Measurements from ENCODE around the gene ANKRD10.
A peak's percentile ranks its signal among the peaks of the same experiment; 100 is the strongest.

Gene ANKRD10

DNA sequence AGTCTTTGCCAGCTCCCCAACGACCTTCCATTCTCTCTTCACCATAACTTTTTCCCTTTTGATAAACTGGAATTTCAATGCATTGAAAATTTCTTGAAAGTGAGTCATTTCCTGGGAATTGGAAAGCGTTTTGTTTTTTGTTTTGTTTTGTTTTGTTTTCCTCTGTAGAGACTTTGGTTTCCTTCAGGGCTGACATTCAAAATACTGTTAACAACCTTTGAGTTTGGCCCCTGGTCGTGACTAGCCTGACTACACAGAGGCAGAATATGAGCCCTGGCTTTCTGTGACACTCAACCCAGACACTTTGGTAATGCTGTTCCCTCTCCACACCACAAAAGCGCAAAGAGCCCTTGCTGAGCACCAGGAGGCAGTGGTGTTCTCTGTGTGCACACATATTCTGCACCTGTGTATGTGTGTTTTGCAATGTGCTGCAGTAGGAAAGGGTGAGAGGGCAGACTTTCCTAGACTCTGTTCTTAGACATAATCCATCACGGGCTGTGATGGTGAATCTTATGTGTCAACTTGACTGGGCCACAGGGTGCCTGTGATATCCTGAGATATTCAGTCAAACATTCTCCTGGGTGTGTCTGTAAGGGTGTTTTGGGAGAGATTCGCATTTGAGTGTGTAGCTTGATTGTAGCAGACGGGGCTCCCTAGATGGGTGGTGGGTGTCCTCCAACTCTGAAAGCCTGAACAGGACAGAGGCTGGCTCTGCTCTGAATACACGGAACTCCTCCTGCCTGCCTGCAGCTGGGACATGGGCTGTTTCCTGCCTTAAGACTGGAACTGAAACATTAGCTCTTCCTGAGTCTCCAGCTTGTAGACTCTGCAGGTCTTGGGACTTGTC is 29.5 kb upstream of the ANKRD10 start:
- TF ChIP-seq, protein P1, sequence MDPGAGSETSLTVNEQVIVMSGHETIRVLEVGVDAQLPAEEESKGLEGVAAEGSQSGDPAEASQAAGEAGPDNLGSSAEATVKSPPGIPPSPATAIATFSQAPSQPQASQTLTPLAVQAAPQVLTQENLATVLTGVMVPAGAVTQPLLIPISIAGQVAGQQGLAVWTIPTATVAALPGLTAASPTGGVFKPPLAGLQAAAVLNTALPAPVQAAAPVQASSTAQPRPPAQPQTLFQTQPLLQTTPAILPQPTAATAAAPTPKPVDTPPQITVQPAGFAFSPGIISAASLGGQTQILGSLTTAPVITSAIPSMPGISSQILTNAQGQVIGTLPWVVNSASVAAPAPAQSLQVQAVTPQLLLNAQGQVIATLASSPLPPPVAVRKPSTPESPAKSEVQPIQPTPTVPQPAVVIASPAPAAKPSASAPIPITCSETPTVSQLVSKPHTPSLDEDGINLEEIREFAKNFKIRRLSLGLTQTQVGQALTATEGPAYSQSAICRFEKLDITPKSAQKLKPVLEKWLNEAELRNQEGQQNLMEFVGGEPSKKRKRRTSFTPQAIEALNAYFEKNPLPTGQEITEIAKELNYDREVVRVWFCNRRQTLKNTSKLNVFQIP (CRISPR knock-in tag; IDR thresholded peaks at IDR 0.05; ENCODE audit: borderline replicate concordance, low read depth) = no peak
- TF ChIP-seq CSDC2 (CRISPR knock-in tag; IDR thresholded peaks at IDR 0.05) = no peak
- TF ChIP-seq ARNTL (CRISPR knock-in tag; IDR thresholded peaks at IDR 0.05; ENCODE audit: borderline replicate concordance, low read depth) = no peak
- no peak for TF ChIP-seq ESRRG (CRISPR knock-in tag; IDR thresholded peaks at IDR 0.05)
- TF ChIP-seq PPARA (CRISPR knock-in tag; IDR thresholded peaks at IDR 0.05; ENCODE audit: borderline replicate concordance) = no peak
- no peak for TF ChIP-seq ZFP3 (CRISPR knock-in tag; IDR thresholded peaks at IDR 0.05)
- TF ChIP-seq TOX (CRISPR knock-in tag; IDR thresholded peaks at IDR 0.05; ENCODE audit: borderline replicate concordance) = no peak
- TF ChIP-seq, protein P2, sequence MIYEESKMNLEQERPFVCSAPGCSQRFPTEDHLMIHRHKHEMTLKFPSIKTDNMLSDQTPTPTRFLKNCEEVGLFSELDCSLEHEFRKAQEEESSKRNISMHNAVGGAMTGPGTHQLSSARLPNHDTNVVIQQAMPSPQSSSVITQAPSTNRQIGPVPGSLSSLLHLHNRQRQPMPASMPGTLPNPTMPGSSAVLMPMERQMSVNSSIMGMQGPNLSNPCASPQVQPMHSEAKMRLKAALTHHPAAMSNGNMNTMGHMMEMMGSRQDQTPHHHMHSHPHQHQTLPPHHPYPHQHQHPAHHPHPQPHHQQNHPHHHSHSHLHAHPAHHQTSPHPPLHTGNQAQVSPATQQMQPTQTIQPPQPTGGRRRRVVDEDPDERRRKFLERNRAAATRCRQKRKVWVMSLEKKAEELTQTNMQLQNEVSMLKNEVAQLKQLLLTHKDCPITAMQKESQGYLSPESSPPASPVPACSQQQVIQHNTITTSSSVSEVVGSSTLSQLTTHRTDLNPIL (CRISPR knock-in tag; IDR thresholded peaks at IDR 0.05; ENCODE audit: low read depth) = no peak
- TF ChIP-seq ZNF8 (CRISPR knock-in tag; IDR thresholded peaks at IDR 0.05) = no peak
- no peak for TF ChIP-seq ZNF70 (CRISPR knock-in tag; IDR thresholded peaks at IDR 0.05)
- TF ChIP-seq RARB (CRISPR knock-in tag; IDR thresholded peaks at IDR 0.05) = no peak
- TF ChIP-seq ZC3H10 (CRISPR knock-in tag; IDR thresholded peaks at IDR 0.05) = no peak
- no peak for TF ChIP-seq TCF4 (CRISPR knock-in tag; IDR thresholded peaks at IDR 0.05; ENCODE audit: borderline replicate concordance)
- TF ChIP-seq, protein P3, sequence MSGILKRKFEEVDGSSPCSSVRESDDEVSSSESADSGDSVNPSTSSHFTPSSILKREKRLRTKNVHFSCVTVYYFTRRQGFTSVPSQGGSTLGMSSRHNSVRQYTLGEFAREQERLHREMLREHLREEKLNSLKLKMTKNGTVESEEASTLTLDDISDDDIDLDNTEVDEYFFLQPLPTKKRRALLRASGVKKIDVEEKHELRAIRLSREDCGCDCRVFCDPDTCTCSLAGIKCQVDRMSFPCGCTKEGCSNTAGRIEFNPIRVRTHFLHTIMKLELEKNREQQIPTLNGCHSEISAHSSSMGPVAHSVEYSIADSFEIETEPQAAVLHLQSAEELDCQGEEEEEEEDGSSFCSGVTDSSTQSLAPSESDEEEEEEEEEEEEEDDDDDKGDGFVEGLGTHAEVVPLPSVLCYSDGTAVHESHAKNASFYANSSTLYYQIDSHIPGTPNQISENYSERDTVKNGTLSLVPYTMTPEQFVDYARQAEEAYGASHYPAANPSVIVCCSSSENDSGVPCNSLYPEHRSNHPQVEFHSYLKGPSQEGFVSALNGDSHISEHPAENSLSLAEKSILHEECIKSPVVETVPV (CRISPR knock-in tag; IDR thresholded peaks at IDR 0.05) = no peak
- no peak for TF ChIP-seq GLIS3 (CRISPR knock-in tag; IDR thresholded peaks at IDR 0.05)
- TF ChIP-seq ISL1 (CRISPR knock-in tag; IDR thresholded peaks at IDR 0.05) = no peak
- TF ChIP-seq ZNF565 (CRISPR knock-in tag; conservative IDR thresholded peaks at IDR 0.05; ENCODE audit: low read depth) = no peak
- no peak for TF ChIP-seq SNAI2 (CRISPR knock-in tag; IDR thresholded peaks at IDR 0.05)
- no peak for TF ChIP-seq ZFP30 (CRISPR knock-in tag; IDR thresholded peaks at IDR 0.05)
- ATAC-seq = peak; percentile 96

DNA sequence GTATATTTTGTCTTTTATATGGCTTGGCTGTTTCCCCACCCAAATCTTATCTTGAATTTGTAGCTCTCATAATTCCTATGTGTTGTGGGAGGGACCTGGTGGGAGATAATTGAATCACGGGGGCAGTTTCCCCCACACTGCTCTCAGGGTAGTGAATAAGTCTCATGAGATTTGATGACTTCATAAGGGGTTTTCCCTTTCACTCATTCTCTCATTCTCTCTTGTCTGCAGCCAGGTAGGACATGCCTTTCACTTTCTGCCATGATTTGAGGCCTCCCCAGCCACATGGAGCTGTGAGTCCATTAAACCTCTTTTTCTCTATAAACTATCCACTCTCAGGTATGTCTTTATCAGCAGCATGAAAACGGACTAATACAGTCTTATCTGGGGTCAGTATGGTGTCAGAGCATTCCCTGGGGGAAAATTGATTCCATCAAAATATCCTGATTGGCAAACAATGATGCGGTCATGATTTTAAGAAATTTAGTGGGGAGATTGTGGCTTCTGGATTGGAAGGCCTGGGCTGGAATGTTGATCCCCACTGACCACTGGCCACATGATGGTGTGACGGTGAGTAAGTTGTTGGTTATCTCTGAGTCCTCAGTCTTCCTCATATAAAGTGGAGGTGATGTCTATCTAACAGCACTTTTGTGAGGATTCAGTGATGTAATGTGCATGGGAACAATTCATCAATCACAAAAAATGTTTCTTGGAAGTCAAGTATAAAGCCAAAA is 27.5 kb upstream of the ANKRD10 start:
- TF ChIP-seq ZNF70 (CRISPR knock-in tag; IDR thresholded peaks at IDR 0.05) = no peak
- TF ChIP-seq, protein P3 (CRISPR knock-in tag; IDR thresholded peaks at IDR 0.05) = no peak
- no peak for ATAC-seq

DNA sequence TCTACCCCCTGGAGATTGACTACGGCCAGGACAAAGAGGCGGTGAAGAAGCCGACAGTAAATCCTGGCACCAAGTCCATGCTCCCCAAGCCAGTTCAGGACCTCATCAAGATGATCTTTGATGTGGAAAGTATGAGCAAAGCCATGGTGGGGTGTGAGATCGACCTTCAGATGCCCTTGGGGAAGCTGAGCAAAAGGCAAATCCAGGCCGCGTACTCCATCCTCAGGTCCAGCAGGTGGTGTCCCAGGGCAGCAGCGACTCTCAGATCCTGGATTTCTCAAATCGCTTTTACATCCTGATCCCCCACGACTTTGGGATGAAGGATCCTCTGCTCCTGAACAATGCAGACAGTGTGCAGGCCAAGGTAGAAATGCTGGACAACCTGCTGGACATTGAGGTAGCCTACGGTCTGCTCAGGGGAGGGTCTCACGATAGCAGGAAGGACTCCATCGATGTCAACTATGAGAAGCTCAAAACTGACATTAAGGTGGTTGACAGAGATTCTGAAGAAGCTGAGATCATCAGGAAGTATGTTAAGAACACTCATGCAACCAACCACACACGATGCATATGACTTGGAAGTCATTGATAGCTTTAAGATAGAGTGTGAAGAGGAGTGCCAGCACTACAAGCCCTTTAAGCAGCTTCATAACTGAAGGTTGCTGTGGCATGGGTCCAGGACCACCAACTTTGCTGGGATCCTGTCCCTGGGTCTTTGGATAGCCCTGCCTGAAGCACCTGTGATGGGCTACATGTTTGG is 24.0 kb upstream of the ANKRD10 start:
- TF ChIP-seq ISL1 (CRISPR knock-in tag; IDR thresholded peaks at IDR 0.05) = no peak
- TF ChIP-seq ESRRG (CRISPR knock-in tag; IDR thresholded peaks at IDR 0.05) = no peak
- TF ChIP-seq CSDC2 (CRISPR knock-in tag; IDR thresholded peaks at IDR 0.05) = no peak
- no peak for TF ChIP-seq ARNTL (CRISPR knock-in tag; IDR thresholded peaks at IDR 0.05; ENCODE audit: borderline replicate concordance, low read depth)
- no peak for TF ChIP-seq SNAI2 (CRISPR knock-in tag; IDR thresholded peaks at IDR 0.05)
- TF ChIP-seq, protein P2 (CRISPR knock-in tag; IDR thresholded peaks at IDR 0.05; ENCODE audit: low read depth) = no peak
- no peak for TF ChIP-seq ZFP3 (CRISPR knock-in tag; IDR thresholded peaks at IDR 0.05)
- TF ChIP-seq GLIS3 (CRISPR knock-in tag; IDR thresholded peaks at IDR 0.05) = no peak
- ATAC-seq = no peak

Measured in SK-N-SH treated with all-trans-retinoic acid at 6 μM for 48 hours (cell line).